ENCODE data around the gene AMMECR1. TPM values are rescaled to one million over a fixed set of nuclear protein-coding genes. Genes with fewer than 3 reads are reported as not detected.

AMMECR1 gene
- total RNA-seq, 1 experiment from 2014 or later = 7.5 TPM

DNA sequence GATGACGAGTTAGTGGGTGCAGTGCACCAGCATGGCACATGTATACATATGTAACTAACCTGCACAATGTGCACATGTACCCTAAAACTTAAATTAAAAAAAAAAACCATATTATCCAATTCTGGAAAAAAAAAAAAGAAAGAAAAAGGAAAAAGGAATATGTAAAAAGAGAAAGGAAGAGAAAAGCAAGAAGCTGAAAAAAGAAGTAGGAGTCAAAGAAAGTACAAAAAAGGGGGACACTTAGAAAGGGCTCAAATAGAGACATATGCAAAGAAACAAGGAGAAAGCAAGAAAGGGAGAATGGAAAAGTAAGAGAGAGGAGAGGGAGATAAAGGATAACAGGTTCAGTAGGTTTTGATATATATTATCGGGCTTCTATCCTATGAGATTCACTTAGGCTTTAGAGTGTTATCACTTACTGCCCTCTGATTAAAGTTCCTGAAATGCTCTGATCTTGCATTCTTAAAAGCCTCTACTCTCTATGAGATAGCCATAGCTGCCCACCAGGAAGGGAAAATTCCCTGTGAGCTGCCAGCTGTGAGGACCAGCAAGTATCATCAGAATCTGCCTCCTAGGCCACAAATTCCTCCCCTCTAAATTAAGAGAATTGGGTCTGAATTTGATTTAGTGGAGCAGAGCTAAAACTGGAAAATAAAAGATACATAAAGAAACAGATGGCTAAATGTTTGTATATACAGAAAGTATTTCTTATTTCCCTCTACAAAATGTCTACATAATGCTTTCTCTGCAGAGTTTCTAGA, 95.2 kb downstream of the AMMECR1 start:
- in situ Hi-C loops (cut with HindIII; ENCODE audit: low sequenced_read_pairs) = no loop called here
- no peak for DNase-seq (ENCODE audit: low spot score)

DNA sequence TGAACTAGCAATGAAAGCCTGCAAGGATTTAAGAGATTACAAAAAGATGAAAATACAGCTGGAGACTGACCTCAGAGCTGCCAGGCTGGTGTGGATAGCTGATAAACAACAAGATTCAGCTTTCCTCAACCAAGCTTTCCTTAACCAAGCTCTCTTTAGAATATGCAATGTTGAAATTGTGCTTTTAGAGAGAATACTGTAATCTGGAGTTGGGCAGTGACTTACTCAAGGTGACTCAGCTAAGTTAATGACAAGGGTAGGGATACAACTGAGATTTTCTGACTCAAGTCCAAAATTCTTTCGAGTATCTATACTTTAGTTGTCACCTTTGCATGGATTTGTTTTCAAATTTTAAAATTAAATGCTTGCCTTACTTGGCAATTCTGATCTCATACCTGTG, 98.0 kb downstream of the AMMECR1 start:
- in situ Hi-C loops (cut with HindIII; ENCODE audit: low sequenced_read_pairs) = no loop called here
- DNase-seq (ENCODE audit: low spot score) = no peak

DNA sequence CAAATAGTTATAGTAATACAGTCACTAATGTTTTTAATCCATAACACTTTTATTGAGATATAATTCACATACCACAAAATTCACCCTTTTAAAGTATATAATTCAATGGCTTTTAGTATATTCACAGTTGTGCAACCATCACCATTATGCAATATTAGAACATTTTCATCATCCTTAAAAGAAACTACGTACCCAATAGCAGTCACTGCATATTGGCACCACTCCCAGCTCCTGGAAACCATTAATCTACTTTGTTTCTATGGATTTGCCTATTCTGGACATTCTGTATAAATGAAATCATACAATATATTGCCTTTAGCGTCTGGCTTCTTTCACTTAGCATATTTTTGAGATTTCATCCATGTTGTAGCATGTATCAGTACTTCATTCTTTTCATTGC, 99.3 kb downstream of the AMMECR1 start:
- in situ Hi-C loops (cut with HindIII; ENCODE audit: low sequenced_read_pairs) = no loop called here
- DNase-seq (ENCODE audit: low spot score) = no peak

DNA sequence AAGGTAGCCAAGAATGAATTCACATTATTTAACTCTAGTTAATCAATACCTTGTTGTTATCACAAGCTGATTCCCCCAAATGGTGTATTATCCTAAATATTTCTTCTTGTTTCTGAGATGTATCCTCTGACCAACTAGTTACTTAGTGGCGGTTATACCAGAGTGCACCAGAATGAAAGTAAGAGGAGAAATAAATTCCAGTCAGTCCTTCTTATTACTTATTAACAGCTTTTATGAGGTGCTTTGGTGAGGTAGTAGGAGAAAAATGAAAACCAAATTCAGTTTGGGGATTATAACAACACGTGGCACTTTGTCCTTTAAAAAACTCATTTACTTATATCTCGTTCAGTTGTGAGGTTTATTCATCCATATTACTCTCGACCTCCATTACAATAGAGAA, 101.9 kb downstream of the AMMECR1 start:
- no peak for DNase-seq (ENCODE audit: low spot score)
- in situ Hi-C loops (cut with HindIII; ENCODE audit: low sequenced_read_pairs) = no loop called here

DNA sequence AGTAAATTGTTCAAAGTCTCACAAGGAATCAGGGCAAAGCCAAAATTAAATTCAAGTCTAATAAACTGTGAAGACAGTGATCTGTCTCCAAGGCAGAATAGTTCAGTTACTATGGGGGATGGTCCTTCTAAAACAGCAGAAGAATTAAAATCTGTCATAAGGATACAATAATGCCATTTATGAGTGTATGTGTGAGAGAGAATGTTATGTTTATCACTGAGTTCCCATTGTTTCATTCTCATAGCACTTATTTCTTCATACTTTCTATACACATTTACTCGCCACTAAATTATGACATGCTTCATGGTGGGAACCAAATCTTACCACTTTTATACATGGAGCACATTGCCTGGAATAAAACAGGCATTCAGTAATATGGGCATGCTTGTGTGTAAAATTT, 102.5 kb downstream of the AMMECR1 start:
- no peak for DNase-seq (ENCODE audit: low spot score)
- in situ Hi-C loops (cut with HindIII; ENCODE audit: low sequenced_read_pairs) = no loop called here

DNA sequence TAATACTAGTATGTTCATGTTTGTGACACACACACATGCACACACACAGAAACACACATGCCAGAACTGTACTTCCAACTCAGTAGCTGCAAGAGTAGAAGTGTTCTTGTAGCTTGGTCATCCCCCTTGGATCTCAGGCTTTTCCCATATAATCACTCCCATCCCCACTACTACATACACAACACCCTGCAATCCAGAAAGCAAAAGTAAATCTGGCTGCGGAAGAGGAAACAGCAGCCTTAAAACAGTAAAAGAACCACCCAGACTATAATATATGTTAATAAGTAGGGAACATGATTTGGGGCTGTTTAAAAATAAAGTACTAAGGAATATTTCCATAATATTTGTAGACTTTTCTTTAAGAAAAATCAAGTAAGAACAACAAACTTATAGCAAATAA, 103.2 kb downstream of the AMMECR1 start:
- in situ Hi-C loops (cut with HindIII; ENCODE audit: low sequenced_read_pairs) = no loop called here
- no peak for DNase-seq (ENCODE audit: low spot score)

DNA sequence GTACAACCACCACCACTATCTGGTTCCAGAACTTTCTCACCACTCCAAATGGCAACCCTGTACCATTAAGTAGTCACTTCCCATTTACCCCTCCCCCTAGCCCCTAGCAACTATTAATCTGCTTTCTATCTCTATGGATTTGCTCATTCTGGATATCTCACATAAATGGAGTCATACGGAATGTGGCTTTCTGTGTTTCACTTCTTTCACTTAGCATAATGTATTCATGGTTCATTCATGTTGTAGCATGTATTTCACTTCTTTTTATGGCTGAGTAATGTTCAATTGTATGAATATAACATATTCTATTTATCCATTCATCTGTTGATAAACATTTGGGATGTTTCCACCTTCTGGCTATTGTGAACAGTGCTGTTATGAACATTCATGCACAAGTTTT, 104.7 kb downstream of the AMMECR1 start:
- in situ Hi-C loops (cut with HindIII; ENCODE audit: low sequenced_read_pairs) = no loop called here

DNA sequence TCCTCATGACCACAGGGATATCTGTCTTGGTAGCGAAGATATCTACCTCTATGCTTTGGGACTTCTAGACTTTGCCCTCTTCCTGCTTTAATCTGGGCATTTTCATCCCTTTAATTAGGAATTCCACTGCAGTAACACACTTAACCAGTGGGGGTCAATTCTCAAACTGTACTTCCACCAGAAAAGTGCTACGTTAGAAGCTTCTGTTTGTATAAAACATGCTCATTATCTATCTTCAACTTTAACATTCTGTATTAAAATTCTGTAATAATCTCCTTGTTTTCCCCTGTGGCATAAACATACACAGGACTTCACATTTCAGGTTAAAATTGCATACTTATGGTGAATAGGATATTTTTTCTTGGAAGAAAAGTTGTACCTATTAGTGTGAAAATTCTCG, 105.6 kb downstream of the AMMECR1 start:
- in situ Hi-C loops (cut with HindIII; ENCODE audit: low sequenced_read_pairs) = no loop called here
- no peak for DNase-seq (ENCODE audit: low spot score)

More for the DNA sequence above, 104.7 kb downstream of the AMMECR1 start:
- DNase-seq (ENCODE audit: low spot score) = no peak

DNA sequence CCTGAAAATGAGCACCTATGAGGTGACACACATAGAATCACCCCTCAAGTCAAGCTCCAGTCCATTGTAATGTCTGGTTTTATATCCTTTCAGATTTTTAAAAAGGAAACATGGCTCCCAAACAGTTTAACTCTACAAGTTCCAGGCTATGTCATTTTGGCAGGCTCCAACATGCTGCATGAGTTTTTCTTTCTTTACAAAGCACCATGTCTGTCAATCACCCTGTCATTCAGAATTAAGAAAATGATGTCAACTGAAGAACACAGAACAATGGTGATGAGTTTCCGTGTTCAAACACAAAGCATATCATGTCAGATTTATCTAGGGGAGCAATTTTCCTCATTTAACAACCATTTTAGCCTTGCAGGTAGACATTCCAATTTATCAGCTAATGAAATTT, 106.5 kb downstream of the AMMECR1 start:
- DNase-seq (ENCODE audit: low spot score) = no peak
- in situ Hi-C loops (cut with HindIII; ENCODE audit: low sequenced_read_pairs) = no loop called here

DNA sequence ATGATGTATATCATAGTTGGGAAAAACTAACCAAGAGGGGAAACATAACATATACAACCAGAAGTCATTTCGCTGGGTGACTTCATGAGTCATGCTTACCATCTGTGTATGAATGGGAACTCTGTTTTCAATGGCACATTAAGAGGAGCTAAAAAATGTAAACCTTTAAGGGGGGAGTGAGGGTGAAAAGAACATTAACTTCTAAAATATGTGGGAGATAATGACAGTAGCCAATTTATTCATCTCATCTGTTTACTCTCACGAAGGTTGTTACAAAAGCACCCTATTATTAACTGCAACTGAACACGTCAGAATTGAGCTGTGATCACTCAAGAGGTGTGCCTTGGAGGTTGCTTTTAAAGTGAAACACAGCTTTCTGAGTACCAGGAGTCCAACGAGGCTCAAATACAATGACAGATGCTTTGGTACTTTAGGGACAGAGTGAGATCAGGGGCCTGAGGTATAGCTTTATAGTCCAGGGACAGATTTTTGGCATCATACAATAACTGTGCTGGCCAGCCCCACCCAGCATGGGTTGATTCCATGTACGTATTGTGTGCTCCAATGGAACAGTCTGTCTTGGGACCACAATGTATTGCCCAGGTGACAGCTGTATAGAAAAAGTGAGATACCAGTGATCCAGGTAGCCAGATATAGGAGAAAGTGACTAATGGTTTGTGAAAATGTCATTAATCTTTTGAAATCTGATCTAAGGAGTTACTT, 107.3 kb downstream of the AMMECR1 start:
- no peak for DNase-seq (ENCODE audit: low spot score)

DNA sequence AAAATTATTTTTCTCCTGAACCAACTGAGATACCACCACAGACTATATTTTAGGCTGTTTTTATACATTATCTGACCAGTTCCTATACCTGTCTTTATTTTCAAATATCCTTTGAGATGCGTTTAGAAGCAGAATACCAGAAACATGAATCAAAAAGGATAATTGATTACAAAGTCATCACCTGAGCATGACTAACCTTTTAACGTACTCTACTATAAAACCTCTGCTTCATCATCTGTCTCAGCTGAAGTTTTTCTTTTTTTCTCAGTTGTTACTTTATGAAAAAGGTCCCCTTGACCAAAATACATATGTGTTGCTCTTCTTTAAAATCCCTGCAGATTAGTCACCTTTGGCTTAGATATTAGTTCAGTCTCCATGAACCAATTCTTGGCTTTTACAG, 109.8 kb downstream of the AMMECR1 start:
- DNase-seq (ENCODE audit: low spot score) = no peak
- in situ Hi-C loops (cut with HindIII; ENCODE audit: low sequenced_read_pairs) = no loop called here

More for the DNA sequence above, 107.3 kb downstream of the AMMECR1 start:
- in situ Hi-C loops (cut with HindIII; ENCODE audit: low sequenced_read_pairs) = no loop called here

DNA sequence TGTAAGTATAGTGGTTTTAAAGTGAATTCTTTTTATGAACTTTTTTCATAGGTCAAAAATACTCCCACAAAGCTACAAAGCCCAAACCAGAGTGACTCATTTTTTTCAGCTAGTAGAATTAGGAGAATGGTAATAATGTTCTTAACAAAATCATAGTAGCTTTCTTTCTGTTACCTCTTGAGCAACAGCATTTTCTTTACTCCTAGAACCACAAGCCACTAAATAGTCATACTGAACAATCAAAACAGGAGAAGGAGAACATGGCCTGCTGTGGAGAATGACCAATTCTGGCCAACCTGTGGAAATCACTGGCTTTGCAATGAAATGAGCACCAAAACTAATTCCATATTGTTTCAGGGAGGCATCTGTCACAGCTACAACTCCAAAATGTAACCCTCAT, 112.9 kb downstream of the AMMECR1 start:
- in situ Hi-C loops (cut with HindIII; ENCODE audit: low sequenced_read_pairs) = no loop called here
- DNase-seq (ENCODE audit: low spot score) = no peak

DNA sequence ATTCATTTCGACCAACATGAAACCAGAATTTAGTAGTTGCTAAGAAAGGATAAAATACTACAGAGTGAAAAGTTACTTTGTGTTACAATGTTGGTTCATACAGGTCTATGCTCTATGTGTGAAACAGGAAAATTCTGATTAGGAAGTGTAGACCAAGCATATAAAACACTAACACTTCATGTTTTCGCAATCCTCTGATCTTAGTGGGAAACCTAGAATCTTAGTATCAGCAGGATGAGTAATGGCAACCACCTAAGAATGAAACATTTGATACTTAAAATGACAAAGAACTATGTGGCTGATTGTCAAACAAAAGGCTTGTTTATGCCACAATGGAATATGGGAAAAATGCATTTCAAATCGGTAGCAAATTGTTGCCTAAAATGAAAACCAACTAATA, 116.1 kb downstream of the AMMECR1 start:
- in situ Hi-C loops (cut with HindIII; ENCODE audit: low sequenced_read_pairs) = no loop called here
- DNase-seq (ENCODE audit: low spot score) = no peak

DNA sequence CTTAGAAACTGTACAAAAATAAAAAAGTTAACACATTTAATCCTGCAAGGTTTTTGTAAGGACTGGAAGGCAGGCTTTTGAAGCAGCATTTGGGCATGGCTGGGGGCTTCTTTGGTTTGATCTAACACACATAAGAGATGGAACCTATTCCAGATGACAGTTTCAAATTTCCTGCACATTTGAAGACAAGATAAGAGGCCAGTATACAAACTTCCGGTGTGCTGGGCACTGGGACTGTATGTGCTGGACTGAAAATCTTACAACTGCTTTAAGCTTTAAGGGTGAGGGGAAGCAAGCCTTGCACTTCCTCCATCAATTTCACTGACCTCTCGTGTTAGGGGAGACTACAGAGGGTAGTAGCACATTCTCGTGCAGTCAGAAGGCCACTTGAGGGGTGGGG, 122.9 kb downstream of the AMMECR1 start:
- no peak for DNase-seq (ENCODE audit: low spot score)
- in situ Hi-C loops (cut with HindIII; ENCODE audit: low sequenced_read_pairs) = no loop called here

DNA sequence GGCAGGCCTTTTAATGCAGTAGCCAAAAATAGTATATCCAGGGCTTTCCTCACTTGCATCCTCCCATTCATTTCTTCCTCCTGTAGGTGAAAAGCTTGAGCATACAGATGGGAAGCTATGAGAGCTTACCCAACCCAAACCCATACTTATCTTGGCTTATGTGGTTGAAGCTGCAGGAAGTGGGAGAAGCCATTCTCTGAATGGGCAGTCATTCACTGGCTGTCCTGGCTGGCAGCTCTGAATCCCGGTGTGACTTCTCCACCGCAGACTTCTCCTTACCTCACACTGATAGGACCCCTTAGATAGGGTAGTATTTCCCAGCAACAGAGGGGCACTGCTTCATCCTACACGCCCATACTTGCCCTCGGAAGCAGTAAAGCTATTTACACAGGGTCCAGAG, 125.4 kb downstream of the AMMECR1 start:
- no peak for DNase-seq (ENCODE audit: low spot score)
- in situ Hi-C loops (cut with HindIII; ENCODE audit: low sequenced_read_pairs) = no loop called here

DNA sequence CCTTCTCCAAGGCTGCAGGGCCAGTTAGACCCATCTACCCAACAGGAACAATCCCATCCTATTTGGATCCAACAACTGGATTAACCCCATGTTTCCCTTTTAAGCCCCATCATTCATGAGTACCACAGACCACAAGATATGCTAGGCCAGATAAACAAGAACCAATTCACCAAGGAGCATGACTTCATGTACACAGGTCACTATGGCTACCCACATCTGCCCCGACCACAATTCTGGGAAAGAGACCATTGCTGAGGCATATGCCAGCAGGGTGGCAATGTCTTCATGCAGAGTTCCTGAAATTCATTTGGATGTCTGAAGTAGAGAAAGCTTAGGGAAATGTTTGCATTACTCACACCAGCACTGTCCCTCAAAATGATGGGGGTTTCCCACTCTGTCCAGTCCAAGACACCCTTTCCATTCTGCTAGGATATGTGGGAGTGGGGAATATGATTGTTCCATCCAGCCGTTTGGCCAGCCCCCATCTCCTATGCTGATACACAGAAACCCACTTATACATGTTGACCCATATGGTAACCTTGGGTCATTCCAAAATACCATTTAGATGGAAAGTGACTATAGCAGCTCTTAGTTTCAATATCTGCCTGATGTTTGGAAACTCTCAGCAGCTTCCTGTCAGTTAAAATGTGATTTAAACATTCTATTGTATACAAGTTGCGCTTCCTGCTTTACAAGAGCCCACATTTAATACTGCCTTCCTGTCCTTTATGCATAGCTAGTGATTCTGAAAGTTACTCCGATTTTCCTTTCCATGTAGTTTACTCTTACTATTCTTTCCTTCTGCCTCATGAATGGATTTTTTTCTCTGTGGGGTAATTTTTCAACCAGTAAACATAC, 129.0 kb downstream of the AMMECR1 start:
- in situ Hi-C loops (cut with HindIII; ENCODE audit: low sequenced_read_pairs) = no loop called here
- DNase-seq (ENCODE audit: low spot score) = no peak

DNA sequence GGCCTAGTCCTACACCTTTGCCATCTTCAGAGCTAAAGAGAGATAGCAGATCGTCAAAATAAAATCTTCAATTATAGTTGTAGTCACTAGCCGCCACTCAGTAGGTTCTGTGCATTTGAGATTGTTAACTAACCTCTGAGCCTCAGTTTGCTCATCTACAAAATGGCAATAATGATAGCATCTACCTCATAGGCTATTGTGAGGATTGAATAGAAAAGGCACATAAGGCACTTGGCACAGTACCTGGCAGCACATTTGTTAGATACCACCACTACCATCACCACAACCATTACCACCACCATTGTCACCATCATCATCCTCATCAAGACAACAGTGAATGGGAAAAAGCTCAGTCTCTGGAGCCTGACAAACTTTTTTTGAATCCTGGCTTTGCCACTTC, 134.6 kb downstream of the AMMECR1 start:
- in situ Hi-C loops (cut with HindIII; ENCODE audit: low sequenced_read_pairs) = no loop called here

DNA sequence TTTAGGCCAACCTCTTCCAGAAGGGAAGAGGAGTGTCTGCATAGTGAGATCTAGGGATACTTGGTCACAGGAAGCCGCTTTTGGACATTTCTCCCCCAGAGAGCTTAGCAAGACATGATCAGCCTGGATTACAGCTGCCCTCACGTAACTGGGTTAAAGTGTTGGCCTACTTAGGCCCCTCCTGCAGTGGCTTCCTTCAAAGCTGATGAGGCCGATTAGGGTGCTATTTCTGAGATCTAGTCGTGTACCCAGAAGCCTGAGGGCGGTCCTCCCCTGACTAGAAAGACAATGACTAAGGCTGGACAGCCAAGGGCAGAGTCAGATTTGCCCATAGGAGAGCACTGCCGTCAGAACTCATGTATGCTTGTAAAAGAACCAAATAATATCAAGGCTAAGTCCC, 135.0 kb downstream of the AMMECR1 start:
- no peak for DNase-seq (ENCODE audit: low spot score)
- in situ Hi-C loops (cut with HindIII; ENCODE audit: low sequenced_read_pairs) = no loop called here

More for the DNA sequence above, 134.6 kb downstream of the AMMECR1 start:
- DNase-seq (ENCODE audit: low spot score) = no peak

DNA sequence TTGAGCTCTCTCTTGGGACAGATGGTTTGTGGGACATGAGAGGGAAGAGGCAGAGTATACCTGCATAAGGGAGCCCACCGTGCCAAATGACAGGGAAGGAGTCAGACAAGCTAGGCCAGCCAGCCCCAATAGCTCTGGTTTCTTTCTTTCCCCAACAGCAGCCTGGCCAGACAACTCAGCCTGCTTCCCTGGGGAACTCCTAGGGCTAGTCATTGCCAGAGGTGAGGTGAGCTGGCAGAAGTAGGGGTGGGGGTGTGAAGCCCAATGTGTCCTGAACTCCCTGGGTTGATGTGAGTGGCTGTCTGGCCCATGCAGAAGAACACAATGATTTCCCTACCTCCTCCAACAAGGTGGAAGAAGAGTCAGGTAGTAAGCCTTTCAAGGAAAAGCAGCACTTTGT, 135.5 kb downstream of the AMMECR1 start:
- in situ Hi-C loops (cut with HindIII; ENCODE audit: low sequenced_read_pairs) = no loop called here
- no peak for DNase-seq (ENCODE audit: low spot score)
